ENCODE data around the gene SH3BP1. TPM values are rescaled to one million over a fixed set of nuclear protein-coding genes. Genes with fewer than 3 reads are reported as not detected.
A peak's percentile ranks its signal among the peaks of the same experiment; 100 is the strongest.

Gene SH3BP1
- total and polyA plus RNA-seq, 2 donors (not counting 1 experiment from before 2014, with no cell fraction given): 44.0 to 69.7 TPM

- Mint-ChIP-seq H3K4me1 (peaks cover 68% of the 10 kb centered on the region), H3K27me3 (no peaks in the 10 kb centered on the region), H3K4me3 (no peak overlapping the region), H3K27ac (peak overlapping the region; percentile 37), H3K9me3 (ENCODE audit: insufficient read depth) (no peaks in the 10 kb centered on the region)
- WGBS (ENCODE audit: insufficient coverage): 95% methylated on average over 10 of the region's 10 CpGs
- Histone ChIP-seq H3K4me2 (replicated peaks; ENCODE audit: low read depth, low read length, poor library complexity, severe bottlenecking) (no peak overlapping the region), H4K20me1 (ENCODE audit: control insufficient read depth, insufficient read depth, low read length, poor library complexity, severe bottlenecking) (no peaks in the 10 kb centered on the region), H3K9me3 (ENCODE audit: control extremely low read depth in 1 of 3, control insufficient read depth in 2 of 3, insufficient read depth in 1 of 3, low read length in 2 of 3) (no peaks in the 10 kb centered on the region), H3K27me3 (replicated peaks in 1 of 4; ENCODE audit: control extremely low read depth in 1 of 4, control insufficient read depth in 3 of 4, insufficient read depth in 4 of 4, low read length in 3 of 4) (no peaks in the 10 kb centered on the region), H2AFZ (ENCODE audit: insufficient read depth, low read depth, low read length, poor library complexity, severe bottlenecking) (no peak overlapping the region), H3K4me1 (ENCODE audit: control insufficient read depth in 2 of 2, insufficient read depth in 2 of 2, low read length in 2 of 2) (peaks cover 60 to 69% of the 10 kb centered on the region in 2 donors), H3K9ac (ENCODE audit: low read length) (no peak overlapping the region), H3K36me3 (replicated peaks in 1 of 2; ENCODE audit: control extremely low read depth in 1 of 2, control insufficient read depth in 1 of 2, extremely low read depth in 1 of 2, insufficient read depth in 2 of 2, low read length in 1 of 2) (peaks cover 0 to 28% of the 10 kb centered on the region in 2 experiments), H3K27ac (ENCODE audit: low read length in 2 of 2) (no peak overlapping the region), H3K79me2 (ENCODE audit: control insufficient read depth, insufficient read depth, low read length) (peaks cover 8% of the 10 kb centered on the region), H3K4me3 (ENCODE audit: control extremely low read depth in 1 of 5, extremely low read depth in 1 of 5, insufficient read depth in 1 of 5, low read depth in 2 of 5, low read length in 4 of 5) (no peak overlapping the region)
- intact Hi-C loops (cut with micrococcal nuclease): loop anchor here (5.0 kb wide), 1 partner anchor 117 kb away; no protein-coding TSS in a partner anchor
- TF ChIP-seq CTCF (IDR thresholded peaks at IDR 0.05): no peak
- DNase-seq (no peak), ATAC-seq (ENCODE audit: low read depth) (no peak)
- ChIA-PET CTCF (interaction anchor here (1.1 to 30.7 kb wide), 3 partner anchors 6 to 32 kb away, joined by 3 to 620 read pairs (median 620); partner anchors contain the start of genes GGA1 and SH3BP1), POLR2A (interaction anchor here (0.5 to 1.3 kb wide), 2 partner anchors 11 to 13 kb away, joined by 3 to 4 read pairs; no protein-coding TSS in a partner anchor)
Measured at GRCh38 chr22:37629928-37630327, 9.5 kb upstream of the SH3BP1 start.

- no peaks in the 10 kb centered on the region for H4K20me1 ChIP-seq (ENCODE audit: control insufficient read depth, insufficient read depth, low read length, poor library complexity, severe bottlenecking)
- H3K79me2 ChIP-seq (ENCODE audit: control insufficient read depth, insufficient read depth, low read length): peaks cover 2% of the 10 kb centered on the region
- H3K9me3 Mint-ChIP-seq (ENCODE audit: insufficient read depth): no peaks in the 10 kb centered on the region
- H3K27ac Mint-ChIP-seq: peak overlapping the region; percentile 15
- TF ChIP-seq CTCF (IDR thresholded peaks at IDR 0.05) (no peak), EZH2 (IDR thresholded peaks at IDR 0.05; ENCODE audit: borderline replicate concordance, insufficient read depth, low read depth, low read length, poor library complexity, severe bottlenecking) (no peak)
- H3K4me2 ChIP-seq (replicated peaks; ENCODE audit: low read depth, low read length, poor library complexity, severe bottlenecking): no peak overlapping the region
- H3K4me3 ChIP-seq (ENCODE audit: control extremely low read depth in 1 of 5, extremely low read depth in 1 of 5, insufficient read depth in 1 of 5, low read depth in 2 of 5, low read length in 4 of 5): no peak overlapping the region
- no peak overlapping the region for H2AFZ ChIP-seq (ENCODE audit: insufficient read depth, low read depth, low read length, poor library complexity, severe bottlenecking)
- DNase-seq: no peak
- no peak overlapping the region for H3K9ac ChIP-seq (ENCODE audit: low read length)
- no peaks in the 10 kb centered on the region for H3K27me3 ChIP-seq (replicated peaks in 1 of 4; ENCODE audit: control extremely low read depth in 1 of 4, control insufficient read depth in 3 of 4, insufficient read depth in 4 of 4, low read length in 3 of 4)
- ChIA-PET CTCF (interaction anchor here (1.1 to 30.7 kb wide), 4 partner anchors 5 to 47 kb away, joined by 3 to 620 read pairs (median 560); partner anchors contain the start of genes GGA1, LGALS1, NOL12 and SH3BP1), POLR2A (interaction anchor here (0.6 to 1.3 kb wide), 4 partner anchors 10 to 1152 kb away, joined by 3 to 6 read pairs (median 4); no protein-coding TSS in a partner anchor)
- intact Hi-C loops (cut with micrococcal nuclease): loop anchor here (5.0 kb wide), 1 partner anchor 116 kb away; no protein-coding TSS in a partner anchor
- no peak for ATAC-seq (ENCODE audit: low read depth)
- 98% methylated on average over 9 of the region's 9 CpGs for WGBS (ENCODE audit: insufficient coverage)
- peaks cover 58 to 68% of the 10 kb centered on the region in 2 donors for H3K4me1 ChIP-seq (ENCODE audit: control insufficient read depth in 2 of 2, insufficient read depth in 2 of 2, low read length in 2 of 2)
- H3K27ac ChIP-seq (ENCODE audit: low read length in 2 of 2): peak overlapping the region in 1 of 2 donors; percentile 89
- H3K4me1 Mint-ChIP-seq: peaks cover 63% of the 10 kb centered on the region
- peaks cover 0 to 22% of the 10 kb centered on the region in 2 experiments for H3K36me3 ChIP-seq (replicated peaks in 1 of 2; ENCODE audit: control extremely low read depth in 1 of 2, control insufficient read depth in 1 of 2, extremely low read depth in 1 of 2, insufficient read depth in 2 of 2, low read length in 1 of 2)
- H3K4me3 Mint-ChIP-seq: no peak overlapping the region
- H3K27me3 Mint-ChIP-seq: no peaks in the 10 kb centered on the region
- H3K9me3 ChIP-seq (ENCODE audit: control extremely low read depth in 1 of 3, control insufficient read depth in 2 of 3, insufficient read depth in 1 of 3, low read length in 2 of 3): no peaks in the 10 kb centered on the region
Measured at GRCh38 chr22:37630839-37631435, 8.5 kb upstream of the SH3BP1 start.

Data from B cell (primary cell).